HepG2 (cell line): ENCODE data around the gene PROC. TPM values are rescaled to one million over a fixed set of nuclear protein-coding genes. Genes with fewer than 3 reads are reported as not detected.

Experiments
- ATAC-seq: fragments of 200-7000 bp; cut with Tn5 transposase; 3 replicates; pipeline ENCODE4 v1.9.1; 2020; ENCODE audit warnings: mild to moderate bottlenecking, moderate library complexity
- BruUV-seq: library from RNA; stranded (reverse); fragments of 400-500 nt; replicated peaks from 2 replicates; lab custom pipeline; 2021; lab: Mats Ljungman, UMichigan
- CTCF ChIA-PET: fragments of 300-600 bp; formaldehyde crosslinking; extraction: SDS; loops from one replicate; lab custom pipeline; 2021; ENCODE audit warnings: low total read pairs, inconsistent platforms, low intra/inter-chr PET ratio; lab: Yijun Ruan, JAX
- POLR2A ChIA-PET: fragments of 350-600 bp; sonication (Branson Sonifier 250); formaldehyde crosslinking; loops from one replicate; lab custom pipeline; 2020; ENCODE audit warnings: antibody characterized with exemption, inconsistent platforms; lab: Yijun Ruan, JAX
- DNase-seq: peaks from one replicate; pipeline ENCODE4 v3.0.0-alpha.2; 2015; ENCODE audit warnings: low spot score
- FAIRE-seq: peaks from 3 replicates; lab custom pipeline; 2011; peaks lifted over from hg19 to GRCh38; lab: Jason Lieb, UNC
- H2AFZ ChIP-seq: one replicate; pipeline ENCODE4 v1.6.1; 2011; ENCODE audit warnings: low read length, inconsistent platforms
- H3K27ac ChIP-seq: fragments of 300-600 bp; 3 replicates; pipeline ENCODE4 v1.8.0; 2011; ENCODE audit warnings: mixed run types, mild to moderate bottlenecking, mixed read lengths, low read length, inconsistent platforms; ENCODE audit not compliant: insufficient read depth; ENCODE audit errors: extremely low read length
- H3K27me3 ChIP-seq, 2 experiments: fragments of 200-600 bp in 1 of 2; 2 replicates in 1 of 2; 3 replicates in 1 of 2; pipeline versions ENCODE4 v1.6.0 to v1.8.0; 2011; ENCODE audit warnings: low read length in 2 of 2, mild to moderate bottlenecking in 2 of 2, moderate library complexity in 2 of 2, inconsistent platforms in 1 of 2; ENCODE audit not compliant: insufficient read depth in 2 of 2, control insufficient read depth in 1 of 2
- H3K36me3 ChIP-seq, 2 experiments: fragments of 200-600 bp in 1 of 2; replicated peaks in 1 of 2; 2 replicates in 1 of 2; 3 replicates in 1 of 2; pipeline versions ENCODE4 v1.5.1 to v1.8.0; 2011; ENCODE audit warnings: low read length in 2 of 2, inconsistent platforms in 1 of 2; ENCODE audit not compliant: insufficient read depth in 2 of 2, control insufficient read depth in 1 of 2
- H3K4me1 ChIP-seq: 2 replicates; pipeline ENCODE4 v1.5.1; 2012; ENCODE audit warnings: low read length, inconsistent platforms; ENCODE audit not compliant: insufficient read depth
- H3K4me2 ChIP-seq: 2 replicates; pipeline ENCODE4 v1.6.0; 2011; ENCODE audit warnings: low read depth, low read length, inconsistent platforms
- H3K4me3 ChIP-seq, 3 experiments: fragments of 200-600 bp in 1 of 3; sonication (generic), shearing (Covaris generic) in 1 of 3; replicated peaks in 1 of 3; 2 replicates each; pipeline ENCODE4 v1.5.1; 2011 to 2016; ENCODE audit warnings: low read length in 3 of 3, inconsistent platforms in 2 of 3, low read depth in 2 of 3, mild to moderate bottlenecking in 2 of 3, control low read depth in 1 of 3, mixed read lengths in 1 of 3; ENCODE audit not compliant: insufficient read depth in 1 of 3
- H3K79me2 ChIP-seq: one replicate; pipeline ENCODE4 v1.6.1; 2011; ENCODE audit warnings: low read length, inconsistent platforms; ENCODE audit not compliant: insufficient read depth
- H3K9ac ChIP-seq: 2 replicates; pipeline ENCODE4 v1.6.0; 2011; ENCODE audit warnings: mild to moderate bottlenecking, low read depth, low read length, inconsistent platforms; ENCODE audit not compliant: insufficient read depth
- H3K9me3 ChIP-seq: 2 replicates; pipeline ENCODE4 v1.5.1; 2012; ENCODE audit warnings: mild to moderate bottlenecking, low read length
- H4K20me1 ChIP-seq: 2 replicates; pipeline ENCODE4 v1.6.0; 2011; ENCODE audit warnings: inconsistent platforms, mild to moderate bottlenecking, low read length, moderate library complexity; ENCODE audit not compliant: insufficient read depth
- HNRNPL ChIP-seq: fragments of 200-400 bp; formaldehyde crosslinking; IDR thresholded peaks from 2 replicates; pipeline ENCODE4 v1.6.1; 2017; ENCODE audit warnings: mild to moderate bottlenecking, low read depth, low read length
- MAFK ChIP-seq, 2 experiments: IDR thresholded peaks in 1 of 2; conservative IDR thresholded peaks in 1 of 2; 2 replicates each; pipeline ENCODE4 v1.6.1; 2011; ENCODE audit warnings: improper control_type of control experiment in 2 of 2, low read length in 2 of 2
- MXI1 ChIP-seq: IDR thresholded peaks from 3 replicates; pipeline ENCODE4 v1.6.1; 2012; ENCODE audit warnings: low read depth, low read length, inconsistent platforms, borderline replicate concordance
- POLR2A ChIP-seq, 2 experiments: IDR thresholded peaks; 2 replicates each; pipeline ENCODE4 v1.6.1; 2011; ENCODE audit warnings: low read depth in 2 of 2, low read length in 2 of 2, mild to moderate bottlenecking in 1 of 2, moderate library complexity in 1 of 2; ENCODE audit not compliant: insufficient read depth in 1 of 2
- SRSF1 ChIP-seq: fragments of 200-400 bp; formaldehyde crosslinking; optimal IDR thresholded peaks from 2 replicates; pipeline ENCODE3; 2017; ENCODE audit warnings: mild to moderate bottlenecking, low read depth, low read length, moderate library complexity
- ZFP1 ChIP-seq: IDR thresholded peaks from 2 replicates; pipeline ENCODE4 v1.6.1; 2016
- ZNF138 ChIP-seq: sonication (generic); formaldehyde crosslinking; IDR thresholded peaks from 2 replicates; pipeline ENCODE4 v1.5.0; 2020; ENCODE audit warnings: mild to moderate bottlenecking, low read depth, missing genetic modification reagents
- ZNF263 ChIP-seq: sonication (generic); formaldehyde crosslinking; IDR thresholded peaks from 2 replicates; pipeline ENCODE4 v1.4.0; 2020; ENCODE audit warnings: missing genetic modification reagents
- ZNF431 ChIP-seq: sonication (generic); formaldehyde crosslinking; IDR thresholded peaks from 2 replicates; pipeline ENCODE4 v1.9.0; 2022; ENCODE audit warnings: missing genetic modification reagents, low read depth, mild to moderate bottlenecking, borderline replicate concordance
- ZNF460 ChIP-seq: sonication (generic); formaldehyde crosslinking; IDR thresholded peaks from 2 replicates; pipeline ENCODE4 v1.5.1; 2020; ENCODE audit warnings: missing genetic modification reagents, mild to moderate bottlenecking, borderline replicate concordance
- ZNF546 ChIP-seq: sonication (generic); formaldehyde crosslinking; conservative IDR thresholded peaks from 2 replicates; pipeline ENCODE4 v1.8.1; 2023; ENCODE audit warnings: mild to moderate bottlenecking, missing genetic modification reagents
- ZNF605 ChIP-seq: sonication (generic); formaldehyde crosslinking; IDR thresholded peaks from 2 replicates; pipeline ENCODE4 v1.8.0; 2022; ENCODE audit warnings: mild to moderate bottlenecking, missing genetic modification reagents
- ZNF615 ChIP-seq: sonication (generic); formaldehyde crosslinking; IDR thresholded peaks from 2 replicates; pipeline ENCODE4 v1.5.0; 2020; ENCODE audit warnings: mild to moderate bottlenecking, missing genetic modification reagents, borderline replicate concordance
- ZNF7 ChIP-seq: IDR thresholded peaks from 2 replicates; pipeline ENCODE4 v1.6.1; 2016; ENCODE audit warnings: missing biosample characterization, missing genetic modification reagents
- ZNF790 ChIP-seq: sonication (generic); formaldehyde crosslinking; IDR thresholded peaks from 2 replicates; pipeline ENCODE4 v1.8.0; 2022; ENCODE audit warnings: missing genetic modification reagents, mild to moderate bottlenecking, borderline replicate concordance
- WGBS: methylation state at CpG from one replicate; pipeline ENCODE4 v1.1.6; 2017; ENCODE audit warnings: low lambda C conversion rate; 5-methylcytosine and 5-hydroxymethylcytosine counted together
- in situ Hi-C: cut with HindIII; loops from 2 replicates; pipeline ENCODE4 v1.10.0; 2017; ENCODE audit warnings: low pct_unique_long_range_greater_than_20kb; ENCODE audit not compliant: extremely low pct_ligation_motif_present
- intact Hi-C: fragments of 100-400 bp; cut with micrococcal nuclease; formaldehyde crosslinking; loops from one replicate; pipeline ENCODE4 v1.10.0; 2022; ENCODE audit not compliant: unreplicated experiment
- polyA plus RNA-seq, 8 experiments: library from polyadenylated mRNA; depleted of rRNA in 3 of 8; stranded (reverse) in 7 of 8; unstranded in 1 of 8; fragments of >200 nt; fragmentation: Illumina TruSeq in 4 of 8; extraction: Trizol in 4 of 8; gene quantifications; 2 replicates each; pipeline versions ENCODE4 v1.2.1 to v1.2.3, GENCODE V29; 2011 to 2016; ENCODE audit warnings: low read depth in 4 of 8, missing spikeins in 1 of 8, mixed read lengths in 1 of 8; ENCODE audit not compliant: insufficient read depth in 1 of 8
- total RNA-seq, 5 experiments: library from RNA; depleted of rRNA; stranded (reverse); fragments of >200 nt; fragmentation: Illumina TruSeq; extraction: Trizol; gene quantifications; 2 replicates each; pipeline ENCODE4 v1.2.3, GENCODE V29; 2016; ENCODE audit warnings: low read depth in 1 of 5
- TF ChIP-seq, protein P1 (sequence below): sonication (generic); formaldehyde crosslinking; conservative IDR thresholded peaks from 2 replicates; pipeline ENCODE4 v1.4.0; 2020; ENCODE audit warnings: missing genetic modification reagents
- TF ChIP-seq, protein P2 (sequence below): IDR thresholded peaks from 2 replicates; pipeline ENCODE4 v1.6.1; 2016
- TF ChIP-seq, protein P3 (sequence below): sonication (generic); formaldehyde crosslinking; IDR thresholded peaks from 2 replicates; pipeline ENCODE4 v1.4.0; 2020; ENCODE audit warnings: missing genetic modification reagents, borderline replicate concordance

The PROC gene
- total and polyA plus RNA-seq, 2 of the 13 experiments (the other 11 are each of a cell fraction or from before 2014, with no cell fraction given), result 134 to 185 TPM

DNA sequence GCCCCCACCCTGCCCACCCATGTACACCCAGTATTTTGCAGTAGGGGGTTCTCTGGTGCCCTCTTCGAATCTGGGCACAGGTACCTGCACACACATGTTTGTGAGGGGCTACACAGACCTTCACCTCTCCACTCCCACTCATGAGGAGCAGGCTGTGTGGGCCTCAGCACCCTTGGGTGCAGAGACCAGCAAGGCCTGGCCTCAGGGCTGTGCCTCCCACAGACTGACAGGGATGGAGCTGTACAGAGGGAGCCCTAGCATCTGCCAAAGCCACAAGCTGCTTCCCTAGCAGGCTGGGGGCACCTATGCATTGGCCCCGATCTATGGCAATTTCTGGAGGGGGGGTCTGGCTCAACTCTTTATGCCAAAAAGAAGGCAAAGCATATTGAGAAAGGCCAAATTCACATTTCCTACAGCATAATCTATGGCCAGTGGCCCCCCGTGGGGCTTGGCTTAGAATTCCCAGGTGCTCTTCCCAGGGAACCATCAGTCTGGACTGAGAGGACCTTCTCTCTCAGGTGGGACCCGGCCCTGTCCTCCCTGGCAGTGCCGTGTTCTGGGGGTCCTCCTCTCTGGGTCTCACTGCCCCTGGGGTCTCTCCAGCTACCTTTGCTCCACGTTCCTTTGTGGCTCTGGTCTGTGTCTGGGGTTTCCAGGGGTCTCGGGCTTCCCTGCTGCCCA is 9.3 kb downstream of the PROC start:
- Histone ChIP-seq H3K9me3 (no peaks in the 10 kb centered on the region), H3K27me3 (no peaks in the 10 kb centered on the region), H2AFZ (no peak overlapping the region), H3K79me2 (no peaks in the 10 kb centered on the region), H3K27ac (no peak overlapping the region), H3K4me2 (no peak overlapping the region), H3K36me3 (peaks cover 31 to 37% of the 10 kb centered on the region in 2 experiments), H3K4me1 (peaks cover 13% of the 10 kb centered on the region), H4K20me1 (no peaks in the 10 kb centered on the region; the same call in 1 of the 2 replicates), H3K9ac (no peak overlapping the region), H3K4me3 (no peak overlapping the region)
- FAIRE-seq (no peak), DNase-seq (no peak), ATAC-seq (peak; percentile 25)
- POLR2A ChIA-PET, result interaction anchor here (0.6 to 16.2 kb wide), 5 partner anchors 10 to 41 kb away, joined by 3 to 229 read pairs (median 31); partner anchors contain the start of gene PROC
- WGBS, result 85% methylated on average over 6 of the region's 7 CpGs
- CTCF ChIA-PET, result no interaction called here
- intact Hi-C loops (no loop called here), in situ Hi-C loops (no loop called here)
- no TSS peak for BruUV-seq
- peak; percentile 38 for TF ChIP-seq SRSF1
- TF ChIP-seq MXI1, result no peak
- TF ChIP-seq ZNF605, result no peak
- 0 out of 2 replicates have a peak, but pooled peaks have one; percentile 23 for TF ChIP-seq HNRNPL
- TF ChIP-seq, protein P1, sequence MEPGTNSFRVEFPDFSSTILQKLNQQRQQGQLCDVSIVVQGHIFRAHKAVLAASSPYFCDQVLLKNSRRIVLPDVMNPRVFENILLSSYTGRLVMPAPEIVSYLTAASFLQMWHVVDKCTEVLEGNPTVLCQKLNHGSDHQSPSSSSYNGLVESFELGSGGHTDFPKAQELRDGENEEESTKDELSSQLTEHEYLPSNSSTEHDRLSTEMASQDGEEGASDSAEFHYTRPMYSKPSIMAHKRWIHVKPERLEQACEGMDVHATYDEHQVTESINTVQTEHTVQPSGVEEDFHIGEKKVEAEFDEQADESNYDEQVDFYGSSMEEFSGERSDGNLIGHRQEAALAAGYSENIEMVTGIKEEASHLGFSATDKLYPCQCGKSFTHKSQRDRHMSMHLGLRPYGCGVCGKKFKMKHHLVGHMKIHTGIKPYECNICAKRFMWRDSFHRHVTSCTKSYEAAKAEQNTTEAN (CRISPR knock-in tag), result no peak
- no peak for TF ChIP-seq ZNF7 (CRISPR knock-in tag)
- TF ChIP-seq ZNF615 (CRISPR knock-in tag), result no peak
- TF ChIP-seq ZNF263, result no peak
- TF ChIP-seq, protein P2, sequence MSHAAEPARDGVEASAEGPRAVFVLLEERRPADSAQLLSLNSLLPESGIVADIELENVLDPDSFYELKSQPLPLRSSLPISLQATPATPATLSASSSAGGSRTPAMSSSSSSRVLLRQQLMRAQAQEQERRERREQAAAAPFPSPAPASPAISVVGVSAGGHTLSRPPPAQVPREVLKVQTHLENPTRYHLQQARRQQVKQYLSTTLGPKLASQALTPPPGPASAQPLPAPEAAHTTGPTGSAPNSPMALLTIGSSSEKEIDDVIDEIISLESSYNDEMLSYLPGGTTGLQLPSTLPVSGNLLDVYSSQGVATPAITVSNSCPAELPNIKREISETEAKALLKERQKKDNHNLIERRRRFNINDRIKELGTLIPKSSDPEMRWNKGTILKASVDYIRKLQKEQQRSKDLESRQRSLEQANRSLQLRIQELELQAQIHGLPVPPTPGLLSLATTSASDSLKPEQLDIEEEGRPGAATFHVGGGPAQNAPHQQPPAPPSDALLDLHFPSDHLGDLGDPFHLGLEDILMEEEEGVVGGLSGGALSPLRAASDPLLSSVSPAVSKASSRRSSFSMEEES, result no peak
- no peak for TF ChIP-seq MAFK (conservative IDR thresholded peaks at IDR 0.05 in 1 of 2, IDR thresholded peaks at IDR 0.05 in 1 of 2; ENCODE audit: low read length in 2 of 2)
- peak in 1 of 2 experiments; percentile 3; a peak in 2 of 4 replicates for TF ChIP-seq POLR2A (IDR thresholded peaks at IDR 0.05; ENCODE audit: insufficient read depth in 1 of 2, low read depth in 2 of 2, low read length in 2 of 2)
- no peak for TF ChIP-seq ZNF431 (CRISPR knock-in tag)
- TF ChIP-seq ZNF138 (CRISPR knock-in tag), result no peak
- TF ChIP-seq ZFP1 (CRISPR knock-in tag), result no peak
- no peak for TF ChIP-seq ZNF546 (CRISPR knock-in tag)
- no peak for TF ChIP-seq ZNF790
- TF ChIP-seq, protein P3, sequence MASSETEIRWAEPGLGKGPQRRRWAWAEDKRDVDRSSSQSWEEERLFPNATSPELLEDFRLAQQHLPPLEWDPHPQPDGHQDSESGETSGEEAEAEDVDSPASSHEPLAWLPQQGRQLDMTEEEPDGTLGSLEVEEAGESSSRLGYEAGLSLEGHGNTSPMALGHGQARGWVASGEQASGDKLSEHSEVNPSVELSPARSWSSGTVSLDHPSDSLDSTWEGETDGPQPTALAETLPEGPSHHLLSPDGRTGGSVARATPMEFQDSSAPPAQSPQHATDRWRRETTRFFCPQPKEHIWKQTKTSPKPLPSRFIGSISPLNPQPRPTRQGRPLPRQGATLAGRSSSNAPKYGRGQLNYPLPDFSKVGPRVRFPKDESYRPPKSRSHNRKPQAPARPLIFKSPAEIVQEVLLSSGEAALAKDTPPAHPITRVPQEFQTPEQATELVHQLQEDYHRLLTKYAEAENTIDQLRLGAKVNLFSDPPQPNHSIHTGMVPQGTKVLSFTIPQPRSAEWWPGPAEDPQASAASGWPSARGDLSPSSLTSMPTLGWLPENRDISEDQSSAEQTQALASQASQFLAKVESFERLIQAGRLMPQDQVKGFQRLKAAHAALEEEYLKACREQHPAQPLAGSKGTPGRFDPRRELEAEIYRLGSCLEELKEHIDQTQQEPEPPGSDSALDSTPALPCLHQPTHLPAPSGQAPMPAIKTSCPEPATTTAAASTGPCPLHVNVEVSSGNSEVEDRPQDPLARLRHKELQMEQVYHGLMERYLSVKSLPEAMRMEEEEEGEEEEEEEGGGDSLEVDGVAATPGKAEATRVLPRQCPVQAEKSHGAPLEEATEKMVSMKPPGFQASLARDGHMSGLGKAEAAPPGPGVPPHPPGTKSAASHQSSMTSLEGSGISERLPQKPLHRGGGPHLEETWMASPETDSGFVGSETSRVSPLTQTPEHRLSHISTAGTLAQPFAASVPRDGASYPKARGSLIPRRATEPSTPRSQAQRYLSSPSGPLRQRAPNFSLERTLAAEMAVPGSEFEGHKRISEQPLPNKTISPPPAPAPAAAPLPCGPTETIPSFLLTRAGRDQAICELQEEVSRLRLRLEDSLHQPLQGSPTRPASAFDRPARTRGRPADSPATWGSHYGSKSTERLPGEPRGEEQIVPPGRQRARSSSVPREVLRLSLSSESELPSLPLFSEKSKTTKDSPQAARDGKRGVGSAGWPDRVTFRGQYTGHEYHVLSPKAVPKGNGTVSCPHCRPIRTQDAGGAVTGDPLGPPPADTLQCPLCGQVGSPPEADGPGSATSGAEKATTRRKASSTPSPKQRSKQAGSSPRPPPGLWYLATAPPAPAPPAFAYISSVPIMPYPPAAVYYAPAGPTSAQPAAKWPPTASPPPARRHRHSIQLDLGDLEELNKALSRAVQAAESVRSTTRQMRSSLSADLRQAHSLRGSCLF (CRISPR knock-in tag), result no peak
- TF ChIP-seq ZNF460 (CRISPR knock-in tag), result no peak
